ENCODE measurements around the gene ANKH.
A peak's percentile ranks its signal among the peaks of the same experiment; 100 is the strongest.

GRCh38 chr5:14879937-14880589 lies 8.5 kb upstream of the ANKH start:
- TF ChIP-seq CEBPB (IDR thresholded peaks at IDR 0.05) (peak; percentile 75), YY1 (IDR thresholded peaks at IDR 0.05; ENCODE audit: low read depth) (no peak), EP300 (IDR thresholded peaks at IDR 0.05; ENCODE audit: borderline replicate concordance) (no peak), ZBTB7A (IDR thresholded peaks at IDR 0.05; ENCODE audit: low read depth) (no peak), TAF1 (IDR thresholded peaks at IDR 0.05; ENCODE audit: low read depth) (no peak), TEAD4 (IDR thresholded peaks at IDR 0.05) (no peak), RAD21 (IDR thresholded peaks at IDR 0.05; ENCODE audit: low read depth) (no peak)
- TF ChIP-seq, protein P1, sequence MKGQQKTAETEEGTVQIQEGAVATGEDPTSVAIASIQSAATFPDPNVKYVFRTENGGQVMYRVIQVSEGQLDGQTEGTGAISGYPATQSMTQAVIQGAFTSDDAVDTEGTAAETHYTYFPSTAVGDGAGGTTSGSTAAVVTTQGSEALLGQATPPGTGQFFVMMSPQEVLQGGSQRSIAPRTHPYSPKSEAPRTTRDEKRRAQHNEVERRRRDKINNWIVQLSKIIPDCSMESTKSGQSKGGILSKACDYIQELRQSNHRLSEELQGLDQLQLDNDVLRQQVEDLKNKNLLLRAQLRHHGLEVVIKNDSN (IDR thresholded peaks at IDR 0.05) = no peak
- TF ChIP-seq, protein P2, sequence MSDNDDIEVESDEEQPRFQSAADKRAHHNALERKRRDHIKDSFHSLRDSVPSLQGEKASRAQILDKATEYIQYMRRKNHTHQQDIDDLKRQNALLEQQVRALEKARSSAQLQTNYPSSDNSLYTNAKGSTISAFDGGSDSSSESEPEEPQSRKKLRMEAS (IDR thresholded peaks at IDR 0.05) = no peak

Data from Ishikawa (cell line).